Epithelial cell of proximal tubule (primary cell): ENCODE measurements around the gene ARL6IP5. TPM values are rescaled to one million over a fixed set of nuclear protein-coding genes. Genes with fewer than 3 reads are reported as not detected.

ENCODE experiments used
- DNase-seq: peaks from one replicate; pipeline ENCODE4 v3.0.0-alpha.2; 2011; ENCODE audit warnings: low read depth
- H3K4me3 ChIP-seq: 2 replicates; pipeline ENCODE4 v1.5.1; 2011; ENCODE audit warnings: low read depth, mild to moderate bottlenecking, low read length
- CTCF ChIP-seq: conservative IDR thresholded peaks from 2 replicates; pipeline ENCODE4 v1.5.1; 2012; ENCODE audit warnings: low read depth, mild to moderate bottlenecking, low read length
- total RNA-seq: library from RNA; depleted of rRNA; stranded (reverse); fragments of >200 nt; gene quantifications from 2 replicates; pipeline ENCODE4 v1.2.3, GENCODE V29; 2015

ARL6IP5 gene
- total RNA-seq, 1 donor from 2014 or later = 114 TPM

- no peak for TF ChIP-seq CTCF
- peak; percentile 76 for DNase-seq
- peak overlapping the region; percentile 94 for H3K4me3 ChIP-seq
Measured at GRCh38 chr3:69085833-69086722, 1.3 kb downstream of the ARL6IP5 start.

- DNase-seq = no peak
- no peak for TF ChIP-seq CTCF
- H3K4me3 ChIP-seq = peak overlapping the region; percentile 94
Measured at GRCh38 chr3:69087030-69087791, 2.5 kb downstream of the ARL6IP5 start.

GRCh38 chr3:69088063-69088462, 3.3 kb downstream of the ARL6IP5 start:
- no peak for DNase-seq

GRCh38 chr3:69090021-69090420, 5.3 kb downstream of the ARL6IP5 start:
- DNase-seq = peak; percentile 59
- no peak for TF ChIP-seq CTCF
- H3K4me3 ChIP-seq = no peak overlapping the region

More at GRCh38 chr3:69088063-69088462, 3.3 kb downstream of the ARL6IP5 start:
- peak overlapping the region; percentile 94 for H3K4me3 ChIP-seq
- peak; percentile 22 for TF ChIP-seq CTCF

- H3K4me3 ChIP-seq = no peak overlapping the region
- TF ChIP-seq CTCF = no peak
- no peak for DNase-seq
Measured at GRCh38 chr3:69091389-69092029, 6.8 kb downstream of the ARL6IP5 start.

- no peak for DNase-seq
- no peak overlapping the region for H3K4me3 ChIP-seq
- TF ChIP-seq CTCF = no peak
Measured at GRCh38 chr3:69092030-69092516, 7.3 kb downstream of the ARL6IP5 start.
